Calu3 (cell line): ENCODE measurements around the gene TMEM176A. TPM values are rescaled to one million over a fixed set of nuclear protein-coding genes. Genes with fewer than 3 reads are reported as not detected.
A peak's percentile ranks its signal among the peaks of the same experiment; 100 is the strongest.
"Not testable (repeated sequence)": the region's sequence is repeated elsewhere in the genome, so short reads cannot be mapped to it uniquely, and the experiment has no call there.

Experiments used
- BruUV-seq: library from RNA; stranded (reverse); fragments of 400-500 nt; replicated peaks from 2 replicates; lab custom pipeline; 2021; lab: Mats Ljungman, UMichigan
- CTCF ChIA-PET: fragments of 300-600 bp; sonication (Branson Sonifier 250); formaldehyde crosslinking; loops from one replicate; lab custom pipeline; 2022; ENCODE audit warnings: antibody characterized with exemption; lab: Charles Lee
- DNase-seq: peaks from one replicate; pipeline ENCODE4 v3.0.0; 2022
- H3K27ac Mint-ChIP-seq: one replicate; pipeline ENCODE4 v1.8.0; 2022; ENCODE audit warnings: mixed read lengths; ENCODE audit not compliant: unreplicated experiment
- H3K27me3 Mint-ChIP-seq: one replicate; pipeline ENCODE4 v1.8.0; 2022; ENCODE audit warnings: mixed read lengths; ENCODE audit not compliant: unreplicated experiment
- H3K36me3 Mint-ChIP-seq: one replicate; pipeline ENCODE4 v1.8.0; 2022; ENCODE audit warnings: mild to moderate bottlenecking, moderate library complexity, mixed read lengths; ENCODE audit not compliant: insufficient read depth, unreplicated experiment
- H3K4me1 Mint-ChIP-seq: one replicate; pipeline ENCODE4 v1.8.0; 2022; ENCODE audit warnings: mild to moderate bottlenecking, low read depth, mixed read lengths; ENCODE audit not compliant: unreplicated experiment
- H3K4me3 Mint-ChIP-seq: one replicate; pipeline ENCODE4 v1.8.0; 2022; ENCODE audit warnings: mild to moderate bottlenecking, low read depth, moderate library complexity, mixed read lengths; ENCODE audit not compliant: unreplicated experiment
- H3K9me3 Mint-ChIP-seq: one replicate; pipeline ENCODE4 v1.8.0; 2022; ENCODE audit warnings: low read depth, mixed read lengths; ENCODE audit not compliant: unreplicated experiment
- intact Hi-C: fragments of 100-400 bp; cut with micrococcal nuclease; formaldehyde crosslinking; loops from one replicate; pipeline ENCODE4 v1.10.0; 2022; ENCODE audit not compliant: unreplicated experiment
- total RNA-seq: library from RNA; stranded (reverse); gene quantifications from 2 replicates; pipeline ENCODE4 v1.2.3, GENCODE V29; 2022
- TF ChIP-seq, protein P1 (sequence below): fragments of 200-600 bp; IDR thresholded peaks from one replicate; pipeline ENCODE4 v1.8.0; 2022; ENCODE audit warnings: antibody characterized with exemption; ENCODE audit not compliant: unreplicated experiment

The TMEM176A gene
- total RNA-seq, 1 experiment from 2014 or later = 1.5 TPM

DNA sequence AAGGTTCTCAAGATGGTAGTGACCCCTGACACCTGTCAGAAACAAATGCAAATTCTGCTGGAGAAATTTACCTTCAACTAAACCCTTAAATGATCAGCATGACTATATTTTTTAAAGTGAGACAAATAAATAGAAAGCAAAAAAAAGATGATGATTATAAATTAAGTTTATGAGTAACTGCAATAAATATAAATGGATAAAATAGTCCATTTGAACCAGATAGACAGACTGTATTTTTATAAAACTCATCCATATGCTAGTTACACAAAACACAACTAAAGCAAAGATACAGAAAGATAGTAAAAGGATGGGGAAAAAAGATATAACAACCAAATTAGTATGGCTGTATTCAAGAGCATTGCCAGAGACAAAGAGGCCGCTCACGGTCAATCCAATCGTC, 5.9 kb downstream of the TMEM176A start:
- Mint-ChIP-seq H3K27me3 (peaks cover 46% of the 10 kb centered on the region), H3K36me3 (no peaks in the 10 kb centered on the region), H3K27ac (no peak overlapping the region), H3K4me3 (no peak overlapping the region), H3K9me3 (peaks cover 3% of the 10 kb centered on the region), H3K4me1 (peaks cover 7% of the 10 kb centered on the region)
- DNase-seq = no peak
- BruUV-seq = no TSS peak
- CTCF ChIA-PET = no interaction called here
- TF ChIP-seq, protein P1, sequence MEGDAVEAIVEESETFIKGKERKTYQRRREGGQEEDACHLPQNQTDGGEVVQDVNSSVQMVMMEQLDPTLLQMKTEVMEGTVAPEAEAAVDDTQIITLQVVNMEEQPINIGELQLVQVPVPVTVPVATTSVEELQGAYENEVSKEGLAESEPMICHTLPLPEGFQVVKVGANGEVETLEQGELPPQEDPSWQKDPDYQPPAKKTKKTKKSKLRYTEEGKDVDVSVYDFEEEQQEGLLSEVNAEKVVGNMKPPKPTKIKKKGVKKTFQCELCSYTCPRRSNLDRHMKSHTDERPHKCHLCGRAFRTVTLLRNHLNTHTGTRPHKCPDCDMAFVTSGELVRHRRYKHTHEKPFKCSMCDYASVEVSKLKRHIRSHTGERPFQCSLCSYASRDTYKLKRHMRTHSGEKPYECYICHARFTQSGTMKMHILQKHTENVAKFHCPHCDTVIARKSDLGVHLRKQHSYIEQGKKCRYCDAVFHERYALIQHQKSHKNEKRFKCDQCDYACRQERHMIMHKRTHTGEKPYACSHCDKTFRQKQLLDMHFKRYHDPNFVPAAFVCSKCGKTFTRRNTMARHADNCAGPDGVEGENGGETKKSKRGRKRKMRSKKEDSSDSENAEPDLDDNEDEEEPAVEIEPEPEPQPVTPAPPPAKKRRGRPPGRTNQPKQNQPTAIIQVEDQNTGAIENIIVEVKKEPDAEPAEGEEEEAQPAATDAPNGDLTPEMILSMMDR = no peak
- intact Hi-C loops = no loop called here

DNA sequence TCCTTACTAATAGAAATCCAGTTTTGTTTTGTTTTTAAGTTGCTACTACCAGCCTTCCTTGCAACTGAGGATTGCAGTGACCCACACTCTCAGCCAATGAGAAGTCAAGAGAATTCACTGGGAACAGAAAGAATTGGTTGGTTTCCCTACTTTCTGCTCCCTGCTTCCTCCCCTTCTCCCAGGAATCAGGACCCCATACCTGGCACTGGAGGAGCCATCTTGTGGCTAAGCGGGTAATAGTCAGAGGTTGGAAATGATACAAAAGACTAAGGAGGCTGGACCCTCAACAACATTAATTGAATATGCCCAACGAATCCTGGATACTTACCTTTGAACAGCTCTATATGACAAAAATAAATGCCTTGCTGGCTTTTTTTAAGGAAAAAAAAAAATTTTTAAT, 6.3 kb downstream of the TMEM176A start:
- no peak for DNase-seq

DNA sequence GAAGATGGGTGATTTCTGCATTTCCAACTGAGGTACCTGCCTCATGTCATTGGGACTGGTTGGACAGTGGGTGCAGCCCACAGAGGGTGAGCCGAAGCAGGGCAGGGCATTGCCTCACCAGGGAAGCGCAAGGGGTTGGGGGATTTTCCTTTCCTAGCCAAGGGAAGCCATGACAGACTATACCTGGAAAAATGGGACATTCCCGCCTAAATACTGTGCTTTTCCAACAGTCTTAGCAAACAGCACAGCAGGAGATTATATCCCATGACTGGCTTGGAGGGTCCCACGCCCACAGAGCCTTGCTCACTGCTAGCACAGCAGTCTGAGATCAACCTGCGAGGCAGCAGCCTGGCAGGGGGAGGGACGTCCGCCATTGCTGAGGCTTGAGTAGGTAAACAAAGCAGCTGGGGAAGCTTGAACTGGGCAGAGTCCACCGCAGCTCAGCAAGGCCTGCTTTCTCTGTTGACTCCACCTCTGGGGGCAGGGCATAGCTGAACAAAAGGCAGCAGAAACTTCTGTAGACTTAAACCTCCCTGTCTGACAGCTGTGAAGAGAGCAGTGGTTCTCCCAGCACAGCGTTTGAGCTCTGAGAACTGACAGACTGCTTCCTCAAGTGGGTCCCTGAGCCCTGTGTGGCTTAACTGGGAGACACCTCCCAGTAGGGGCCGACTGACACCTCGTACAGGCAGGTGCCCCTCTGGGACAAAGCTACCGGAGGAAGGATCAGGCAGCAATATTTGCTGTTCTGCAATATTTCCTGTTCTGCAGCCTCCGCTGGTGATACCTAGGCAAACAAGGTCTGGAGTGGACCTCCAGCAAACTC, 7.3 kb downstream of the TMEM176A start:
- H3K4me3 Mint-ChIP-seq, BruUV-seq, intact Hi-C loops, H3K4me1 Mint-ChIP-seq, H3K36me3 Mint-ChIP-seq, H3K27ac Mint-ChIP-seq, H3K9me3 Mint-ChIP-seq: not testable (repeated sequence)
- CTCF ChIA-PET = interaction anchor here (1.1 kb wide), 1 partner anchor 24 kb away, joined by 3 read pairs; no protein-coding TSS in a partner anchor
- peak; percentile 26 for DNase-seq
- H3K27me3 Mint-ChIP-seq = peaks cover 33% of the 10 kb centered on the region

More for the DNA sequence above, 6.3 kb downstream of the TMEM176A start:
- H3K9me3 Mint-ChIP-seq = peaks cover 3% of the 10 kb centered on the region
- peaks cover 7% of the 10 kb centered on the region for H3K4me1 Mint-ChIP-seq
- no peak overlapping the region for H3K27ac Mint-ChIP-seq
- no TSS peak for BruUV-seq
- peaks cover 42% of the 10 kb centered on the region for H3K27me3 Mint-ChIP-seq
- intact Hi-C loops = no loop called here
- CTCF ChIA-PET = no interaction called here
- H3K36me3 Mint-ChIP-seq = no peaks in the 10 kb centered on the region
- TF ChIP-seq, protein P1 = no peak
- no peak overlapping the region for H3K4me3 Mint-ChIP-seq

DNA sequence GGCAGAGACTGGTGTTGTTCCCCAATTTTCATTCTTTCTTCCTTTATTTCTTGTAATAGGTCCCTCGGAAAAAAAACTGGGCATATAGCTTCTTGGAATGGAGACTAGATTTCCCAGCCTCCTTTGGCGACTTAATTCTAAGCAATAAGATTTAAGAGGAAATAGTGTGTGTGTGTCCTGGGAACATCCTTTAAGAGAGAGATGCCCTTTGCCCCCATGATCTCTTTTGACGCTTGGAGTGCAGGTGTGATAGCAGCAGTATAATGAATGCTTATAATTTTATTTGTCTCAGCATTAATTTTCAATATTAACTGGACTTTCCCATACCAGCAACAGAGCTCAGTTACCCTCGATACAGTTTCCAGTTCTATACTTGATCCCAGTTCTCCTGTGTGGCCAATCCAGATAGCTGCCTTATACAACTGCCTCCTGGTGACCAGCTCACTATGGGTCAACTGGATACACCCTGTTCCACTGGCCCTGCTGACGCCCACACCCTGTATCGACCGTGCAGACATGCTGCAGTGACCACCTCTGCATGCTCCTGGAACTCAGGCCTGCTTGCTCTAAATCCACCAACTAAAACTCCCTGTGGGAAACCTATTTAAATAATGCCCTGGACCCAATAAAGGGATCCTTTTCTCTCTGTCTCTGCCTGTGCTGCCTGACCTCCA, 13.9 kb downstream of the TMEM176A start:
- Mint-ChIP-seq H3K27me3 (peaks cover 16% of the 10 kb centered on the region), H3K4me3 (no peak overlapping the region), H3K36me3 (no peaks in the 10 kb centered on the region), H3K4me1 (no peaks in the 10 kb centered on the region), H3K9me3 (no peaks in the 10 kb centered on the region), H3K27ac (no peak overlapping the region)
- TF ChIP-seq, protein P1 = no peak
- CTCF ChIA-PET = no interaction called here
- intact Hi-C loops = no loop called here
- no TSS peak for BruUV-seq
- DNase-seq = no peak
